Smooth muscle cell of the brain vasculature (primary cell): ENCODE results near the gene ABRACL.
"Not testable (repeated sequence)": the region's sequence is repeated elsewhere in the genome, so short reads cannot be mapped to it uniquely, and the experiment has no call there.

Experiments
- DNase-seq: peaks from one replicate; pipeline ENCODE4 v3.0.0-alpha.2; 2012; ENCODE audit warnings: low read depth, low spot score

The ABRACL gene

GRCh38 chr6:139011980-139012379 lies 16.6 kb upstream of the ABRACL start:
- no peak for DNase-seq

GRCh38 chr6:139013185-139013800 lies 15.3 kb upstream of the ABRACL start:
- DNase-seq = no peak

- no peak for DNase-seq
These were observed 13.6 kb upstream of the ABRACL start for GRCh38 chr6:139014945-139015344.

DNA sequence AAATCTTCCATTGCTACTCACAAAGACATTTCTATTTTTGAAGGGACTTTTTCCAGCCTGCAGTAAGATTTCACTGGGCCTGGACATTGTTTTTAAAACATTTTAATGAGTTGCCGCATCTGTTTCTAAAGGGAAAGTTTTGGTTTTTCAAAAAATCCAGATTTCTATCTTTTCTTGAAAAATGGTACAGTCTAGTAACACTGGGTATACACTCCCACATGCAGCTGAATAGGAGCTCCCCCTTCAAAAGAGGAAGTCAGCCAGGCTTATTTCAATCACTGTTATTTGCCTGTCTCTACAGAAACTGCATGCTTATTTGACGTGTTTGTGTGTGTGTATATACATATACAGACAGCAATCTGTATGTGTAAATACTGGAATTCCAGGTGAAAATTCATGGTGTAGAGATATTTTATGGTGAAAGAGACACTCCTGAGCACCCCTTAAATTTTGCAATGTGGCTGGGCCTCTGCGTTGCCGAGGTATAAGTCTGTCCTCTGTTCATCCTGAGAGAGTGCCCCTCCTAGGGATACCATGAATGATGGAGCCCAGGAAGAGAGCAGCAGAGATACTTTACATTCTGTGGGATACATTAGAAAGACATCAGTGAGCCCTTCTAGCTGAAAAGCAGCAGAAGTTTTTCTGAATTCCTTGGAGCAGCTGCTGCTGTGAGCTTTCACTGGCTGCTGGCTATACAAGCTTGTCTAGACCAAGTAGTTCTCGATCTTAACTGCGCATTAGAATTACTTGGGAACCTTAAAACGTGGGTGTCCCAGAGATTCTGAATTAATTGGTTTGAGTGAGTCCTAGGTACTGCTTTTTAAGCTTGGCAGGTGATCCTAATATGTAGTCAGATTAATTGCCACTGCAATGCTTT lies 12.0 kb upstream of the ABRACL start:
- no peak for DNase-seq

DNA sequence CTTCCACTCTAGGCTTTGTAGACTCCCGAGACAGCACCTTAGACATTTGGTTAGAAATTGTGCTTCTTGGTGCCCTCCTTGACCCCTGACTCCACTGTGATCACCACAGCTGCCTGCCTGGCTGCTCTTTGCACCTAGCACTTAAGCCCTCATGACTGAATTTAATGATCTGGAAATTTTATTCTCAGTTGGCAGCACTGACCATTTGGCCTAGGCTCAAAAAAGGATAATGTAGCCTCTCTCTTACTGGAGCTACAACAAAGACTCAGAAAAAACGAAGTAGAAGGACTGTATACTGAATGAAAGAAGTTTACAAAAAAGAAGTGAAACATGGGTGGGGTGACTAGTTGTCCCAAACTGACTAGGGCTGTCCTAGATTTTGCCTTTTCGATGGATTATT lies 11.3 kb upstream of the ABRACL start:
- no peak for DNase-seq

DNA sequence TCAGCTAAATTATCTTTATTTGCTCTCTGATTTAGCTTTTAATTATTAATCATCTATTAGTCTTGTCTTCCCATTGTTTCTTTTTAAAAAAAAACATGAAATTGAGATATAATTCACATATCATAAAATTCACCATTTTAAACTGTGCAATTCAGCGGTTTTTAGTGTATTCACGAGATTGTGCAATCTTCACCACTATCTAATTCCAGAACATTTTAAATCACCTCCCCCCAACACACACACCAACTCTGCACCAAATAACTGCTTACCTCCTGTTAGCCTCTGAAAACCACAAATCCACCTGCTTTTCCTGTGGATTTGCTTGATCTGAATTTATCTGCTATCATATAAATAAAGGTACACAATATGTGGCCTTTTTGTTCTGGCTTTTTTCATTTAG lies 8.8 kb upstream of the ABRACL start:
- DNase-seq = no peak

DNA sequence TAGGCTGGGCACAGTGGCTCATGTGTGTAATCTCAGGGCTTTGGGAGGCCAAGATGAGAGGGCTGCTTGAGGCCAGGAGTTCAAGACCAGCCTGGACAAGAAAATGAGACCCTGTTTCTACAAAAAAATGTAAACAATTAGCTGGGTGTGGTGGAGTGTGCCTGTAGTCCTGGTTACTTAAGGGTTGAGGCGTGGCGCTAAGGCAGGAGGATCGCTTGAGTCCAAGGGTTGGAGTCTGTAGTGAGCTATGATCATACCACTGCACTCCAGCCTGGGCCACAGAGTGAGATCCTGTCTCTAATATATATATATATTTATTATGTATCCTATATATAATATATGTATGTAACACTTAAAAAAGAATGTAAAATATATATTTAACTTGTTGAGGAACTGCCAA lies 7.9 kb upstream of the ABRACL start:
- DNase-seq = no peak

DNA sequence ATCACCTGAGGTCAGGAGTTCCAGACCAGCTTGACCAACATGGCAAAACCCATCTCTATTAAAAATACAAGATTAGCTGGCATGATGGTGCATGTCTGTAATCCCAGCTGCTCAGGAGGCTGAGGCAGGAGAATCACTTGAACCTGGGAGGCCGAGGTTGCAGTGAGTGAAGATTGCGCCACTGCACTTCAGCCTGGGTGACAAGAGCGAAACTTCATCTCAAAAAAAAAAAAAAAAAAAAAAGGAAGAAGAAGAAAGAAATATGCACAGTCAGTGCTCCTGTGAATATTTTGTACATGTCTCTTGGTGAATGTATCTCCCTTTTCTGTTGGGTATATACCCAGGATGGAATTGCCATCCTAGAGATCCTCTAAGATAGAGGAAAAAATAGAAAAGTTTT lies 3.1 kb upstream of the ABRACL start:
- DNase-seq = not testable (repeated sequence)

DNA sequence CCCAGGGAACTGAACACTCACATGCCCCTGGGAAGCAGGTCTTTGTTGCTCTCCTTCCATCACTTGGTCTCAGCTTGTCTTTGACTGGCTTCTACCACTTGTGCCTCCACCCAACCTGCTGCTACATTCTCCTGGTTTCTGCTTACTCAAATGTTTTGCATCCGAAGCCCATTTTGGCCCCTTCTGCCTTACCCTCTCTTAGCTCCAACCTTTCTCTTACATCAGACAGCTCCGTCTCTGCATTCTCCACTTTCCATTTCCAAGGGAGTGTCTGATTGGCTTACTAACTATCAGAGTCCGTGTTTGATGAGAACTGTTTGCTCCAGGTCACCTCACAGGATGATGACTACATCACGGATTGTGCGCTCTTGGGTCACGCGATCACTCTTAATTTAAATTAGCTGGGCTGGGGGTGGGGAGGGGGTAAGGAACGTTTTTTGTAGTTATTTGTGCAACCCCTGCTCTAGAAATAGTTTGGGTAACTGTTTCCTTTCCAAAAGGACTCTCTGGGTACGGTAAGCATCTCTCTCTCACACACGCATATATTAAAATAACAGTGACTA lies 844 bp upstream of the ABRACL start:
- no peak for DNase-seq

- DNase-seq = no peak
These were observed 309 bp upstream of the ABRACL start for GRCh38 chr6:139028215-139028657.

- no peak for DNase-seq
These were observed 1.1 kb downstream of the ABRACL start for GRCh38 chr6:139029470-139030227.

- no peak for DNase-seq
These were observed 1.9 kb downstream of the ABRACL start for GRCh38 chr6:139030228-139030963.

DNA sequence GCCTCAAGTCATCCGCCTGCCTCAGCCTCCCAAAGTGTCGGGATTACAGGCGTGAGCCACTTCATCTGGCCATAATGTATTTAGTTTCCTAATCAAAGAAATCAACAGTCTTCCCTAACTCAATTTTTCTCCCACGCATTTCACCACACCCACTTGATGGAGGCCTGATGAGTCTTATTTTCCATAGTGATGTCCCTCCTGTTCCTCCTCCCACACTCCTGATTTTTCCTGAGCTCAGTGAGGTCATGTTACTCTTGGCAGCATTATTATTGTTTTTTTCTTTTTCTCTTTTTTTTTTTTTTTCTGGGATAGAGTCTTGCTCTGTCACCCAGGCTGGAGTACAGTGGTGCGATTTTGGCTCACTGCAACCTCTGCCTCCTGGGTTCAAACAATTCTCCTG lies 8.9 kb downstream of the ABRACL start:
- peak; percentile 41 for DNase-seq

- no peak for DNase-seq
These were observed 15.7 kb downstream of the ABRACL start for GRCh38 chr6:139044250-139044649.

GRCh38 chr6:139047677-139048076 lies 19.1 kb downstream of the ABRACL start:
- DNase-seq = no peak

DNA sequence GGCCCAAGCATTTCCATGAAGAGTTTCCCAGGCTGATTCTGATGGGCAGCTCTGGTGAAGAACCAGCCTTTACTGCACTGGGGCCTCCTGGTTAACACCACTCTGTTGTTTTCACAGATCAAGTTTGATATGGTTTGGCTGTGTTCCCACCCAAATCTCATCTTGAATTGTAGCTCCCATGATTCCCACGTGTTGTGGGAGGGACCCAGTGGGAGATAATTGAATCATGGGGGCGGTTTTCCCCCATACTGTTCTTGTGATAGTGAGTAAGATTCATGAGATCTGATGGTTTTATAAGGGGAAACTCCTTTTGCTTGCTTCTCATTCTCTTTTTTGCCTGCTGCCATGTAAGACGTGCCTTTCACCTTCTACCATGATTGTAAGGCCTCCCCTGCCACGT lies 20.4 kb downstream of the ABRACL start:
- not testable (repeated sequence) for DNase-seq

- not testable (repeated sequence) for DNase-seq
These were observed 21.7 kb downstream of the ABRACL start for GRCh38 chr6:139050131-139050769.

DNA sequence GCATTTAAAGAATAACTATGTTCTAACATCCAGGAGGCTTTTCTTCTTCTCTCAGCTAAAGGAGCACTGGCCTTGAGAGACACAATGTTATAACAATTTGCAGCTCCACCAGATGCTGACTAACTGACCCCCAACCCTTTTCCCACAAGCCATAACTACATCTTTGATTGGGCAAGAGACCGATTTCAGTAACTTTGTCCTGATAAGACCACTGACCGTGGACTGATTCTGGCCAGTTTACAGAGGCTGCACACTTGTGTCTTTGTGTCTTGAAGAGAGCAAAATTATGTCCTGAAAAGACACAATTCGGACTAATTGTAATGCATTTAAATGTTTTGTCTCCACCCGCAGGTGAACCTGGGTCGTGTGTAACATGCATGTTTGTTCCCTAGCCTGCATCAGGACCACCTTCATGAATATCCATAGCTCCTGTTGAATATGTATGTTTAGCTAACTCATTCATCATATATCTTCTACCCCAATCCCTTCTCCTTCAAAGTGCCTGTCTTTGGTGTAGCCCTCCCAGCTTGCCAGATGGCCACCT lies 22.3 kb downstream of the ABRACL start:
- DNase-seq = no peak

GRCh38 chr6:139051396-139052060 lies 23.0 kb downstream of the ABRACL start:
- DNase-seq = no peak

DNA sequence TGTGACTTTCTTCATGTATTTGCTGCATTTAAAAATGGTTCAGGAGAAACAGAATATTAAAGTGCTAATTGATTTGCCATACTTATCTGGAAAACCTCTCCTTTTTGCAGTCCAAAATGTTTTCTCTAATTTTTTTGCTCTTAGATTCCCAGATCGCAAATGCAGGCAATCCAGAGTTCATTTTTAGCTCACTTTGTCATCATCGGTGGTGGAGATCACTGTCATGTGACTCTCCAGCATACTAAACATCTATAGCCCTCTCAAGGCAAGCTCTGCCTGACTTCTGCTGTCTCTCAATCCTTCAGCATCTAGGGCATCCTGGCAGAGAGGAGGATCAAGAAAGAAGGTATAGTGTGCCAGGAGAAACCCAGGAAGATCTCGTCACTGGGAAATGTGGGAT lies 24.8 kb downstream of the ABRACL start:
- DNase-seq = no peak
